HG02870 (cell line): ENCODE measurements around the gene PANX1.

Experiments
- ATAC-seq: cut with Tn5 transposase; IDR thresholded peaks from one replicate; pipeline ENCODE4 v1.9.1; 2021; ENCODE audit warnings: mild to moderate bottlenecking, moderate library complexity; ENCODE audit not compliant: unreplicated experiment

The PANX1 gene

DNA sequence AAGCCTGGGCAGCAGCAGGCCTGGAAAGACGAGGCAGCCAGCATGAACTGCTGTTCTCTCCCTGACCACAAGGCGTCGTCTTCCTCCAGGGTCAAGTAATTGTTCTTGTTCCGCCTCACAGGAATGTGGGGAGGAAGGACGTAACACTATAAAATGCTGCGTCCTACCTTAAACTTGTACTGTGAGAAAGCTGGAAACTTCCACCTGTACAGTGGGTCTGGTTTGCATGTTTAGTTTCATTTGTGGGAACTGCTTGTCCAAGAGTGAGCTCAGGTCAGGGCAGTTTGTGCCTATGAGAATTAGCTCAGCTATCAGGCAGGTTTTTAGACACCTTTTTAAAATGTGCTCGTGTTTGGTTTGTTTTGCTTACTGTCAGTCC, 55.2 kb downstream of the PANX1 start:
- peak; percentile 81 for ATAC-seq

DNA sequence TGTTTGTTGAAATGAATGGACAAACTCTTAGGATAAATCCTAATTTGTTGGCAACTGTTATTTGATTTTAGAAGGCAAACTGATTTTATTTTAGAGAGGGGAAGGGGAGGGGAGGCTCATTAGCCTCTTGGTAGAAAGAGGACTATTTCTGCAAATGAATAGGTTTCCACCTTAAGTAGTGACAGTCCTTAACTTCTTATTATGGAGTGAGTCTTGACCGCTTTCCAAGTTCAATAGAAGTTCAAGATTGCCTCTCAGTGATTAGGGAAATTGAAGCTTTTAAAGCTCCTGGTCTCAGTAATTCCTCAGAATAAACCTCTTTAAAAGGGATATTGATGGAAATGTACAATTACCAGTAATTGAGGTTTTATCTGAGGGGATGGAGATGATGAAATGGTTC, 55.7 kb downstream of the PANX1 start:
- no peak for ATAC-seq

DNA sequence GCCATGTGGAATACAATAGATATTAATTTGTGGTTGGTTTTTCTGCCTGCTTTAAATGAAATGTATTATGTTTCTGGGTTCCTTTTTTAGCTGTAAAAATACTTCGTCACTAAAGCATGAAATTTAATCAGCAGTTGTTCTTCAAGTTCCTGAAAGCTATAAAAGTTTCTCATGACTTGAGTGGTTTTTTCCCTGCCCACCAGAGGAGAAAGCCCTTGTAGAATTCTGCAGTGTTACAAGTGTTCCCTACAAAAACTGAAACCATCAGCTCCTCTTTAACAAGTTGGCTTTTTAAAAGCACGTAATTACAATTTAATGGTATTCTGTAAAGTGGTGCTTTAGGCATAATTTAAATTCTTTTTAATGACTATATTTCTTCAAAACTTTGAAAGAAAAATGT, 56.2 kb downstream of the PANX1 start:
- ATAC-seq = no peak

DNA sequence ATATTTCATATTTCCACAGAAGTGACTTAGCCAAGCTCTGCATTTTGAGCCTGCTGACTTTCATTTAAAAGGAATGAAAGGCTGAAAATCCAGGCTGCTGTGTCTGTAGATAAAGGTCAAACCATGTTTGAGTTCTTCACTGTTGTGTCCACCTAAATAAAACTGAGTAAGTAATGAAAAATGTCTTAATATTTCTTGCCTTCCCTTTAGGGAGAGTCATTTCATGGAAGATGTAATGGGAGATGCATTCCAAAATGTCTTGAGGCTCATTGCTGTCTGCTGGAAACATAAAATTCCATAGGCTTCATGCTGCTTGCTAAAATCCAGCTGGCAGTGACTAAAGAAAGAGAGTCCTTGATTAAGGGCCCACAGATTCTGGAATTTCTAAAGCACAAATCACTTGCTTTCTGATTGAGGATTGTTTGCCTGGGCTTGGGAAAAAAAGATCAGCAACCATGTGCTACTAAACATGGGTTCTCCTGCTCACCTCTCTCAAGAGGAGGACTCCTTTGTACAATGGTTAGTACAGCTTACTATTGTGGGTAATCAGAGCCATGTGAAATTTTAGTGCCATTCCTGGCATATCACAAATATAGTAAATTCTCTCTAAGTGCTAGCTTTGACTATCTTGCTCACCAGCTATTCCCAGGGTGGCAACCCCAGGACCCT, 56.9 kb downstream of the PANX1 start:
- ATAC-seq = no peak

DNA sequence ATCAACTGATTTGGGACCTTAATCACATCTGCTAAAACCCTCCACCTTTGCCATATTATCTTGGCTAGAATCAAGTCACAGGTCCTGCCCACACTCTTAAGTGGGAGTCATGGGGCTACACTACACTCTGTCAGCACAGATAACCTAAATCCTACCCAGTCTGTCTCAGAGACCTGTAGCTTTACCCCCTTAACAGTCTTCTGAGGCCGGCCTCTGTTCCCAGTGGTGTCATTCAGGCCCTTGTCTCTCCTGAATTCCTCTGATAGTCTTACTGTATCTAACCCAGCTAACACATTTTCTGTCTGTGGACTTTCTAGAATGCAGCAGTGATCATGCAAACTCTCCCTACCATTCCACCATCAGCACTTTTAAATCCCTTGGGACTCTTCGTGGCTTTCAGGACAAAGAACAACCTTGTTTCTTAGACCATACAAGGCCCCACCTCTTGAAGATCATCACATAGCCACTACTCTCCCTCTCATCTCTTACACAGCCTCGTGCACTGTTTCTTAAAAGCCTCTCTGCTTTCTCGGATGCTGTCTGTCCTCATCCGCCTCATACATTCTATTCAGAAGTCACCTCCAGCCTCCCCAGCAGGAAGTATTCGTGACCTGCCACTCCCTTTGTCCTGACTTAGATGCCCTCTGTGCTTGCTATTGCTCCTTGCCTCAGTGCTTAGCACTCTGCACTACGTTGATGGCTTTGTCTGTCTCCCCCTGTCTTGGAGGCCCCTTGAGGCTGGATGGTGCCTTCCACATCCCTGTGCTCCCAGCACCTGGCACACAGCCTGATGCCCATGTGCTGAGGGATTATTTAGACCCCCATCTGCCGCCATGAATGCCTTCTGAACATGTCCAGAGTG, 57.9 kb downstream of the PANX1 start:
- ATAC-seq = no peak

DNA sequence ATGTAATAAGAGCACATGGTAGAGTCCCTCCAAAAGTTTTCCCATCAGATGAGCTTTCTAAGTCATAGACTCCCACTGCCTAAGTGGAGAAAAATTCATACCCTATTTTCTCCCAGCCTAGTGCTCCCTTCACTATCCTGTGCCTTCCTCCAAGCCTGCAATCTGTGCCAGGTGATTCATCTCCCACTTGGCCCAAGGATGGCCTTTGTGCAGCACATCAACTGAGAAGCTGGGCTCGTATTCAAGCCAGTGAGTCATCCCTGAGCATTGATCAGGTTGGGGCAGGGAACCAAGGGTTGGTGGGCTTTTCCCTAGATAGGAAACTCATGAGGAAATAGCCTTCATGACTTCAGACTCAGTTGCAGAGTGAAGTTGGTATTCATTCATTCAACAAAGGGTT, 64.6 kb downstream of the PANX1 start:
- no peak for ATAC-seq

DNA sequence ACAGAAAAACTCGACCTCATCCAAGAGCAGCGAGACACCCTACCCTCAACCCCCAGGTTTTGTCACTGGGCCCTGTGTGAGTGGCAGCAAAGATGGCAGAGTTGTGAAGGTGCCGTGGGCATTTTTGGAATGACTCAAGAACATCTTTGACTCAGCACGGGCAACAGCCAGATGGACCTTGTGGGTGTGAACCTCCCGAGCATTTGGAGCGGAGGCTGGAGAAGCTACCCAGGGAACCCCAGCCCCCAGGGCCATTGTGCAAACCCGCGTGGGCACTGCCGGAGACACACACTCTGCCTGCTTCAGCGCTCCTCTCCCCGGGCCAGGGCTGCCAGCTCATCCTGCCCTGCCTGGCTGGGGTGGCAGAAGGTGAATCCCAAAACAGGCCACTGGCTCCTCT, 66.1 kb downstream of the PANX1 start:
- ATAC-seq = no peak

DNA sequence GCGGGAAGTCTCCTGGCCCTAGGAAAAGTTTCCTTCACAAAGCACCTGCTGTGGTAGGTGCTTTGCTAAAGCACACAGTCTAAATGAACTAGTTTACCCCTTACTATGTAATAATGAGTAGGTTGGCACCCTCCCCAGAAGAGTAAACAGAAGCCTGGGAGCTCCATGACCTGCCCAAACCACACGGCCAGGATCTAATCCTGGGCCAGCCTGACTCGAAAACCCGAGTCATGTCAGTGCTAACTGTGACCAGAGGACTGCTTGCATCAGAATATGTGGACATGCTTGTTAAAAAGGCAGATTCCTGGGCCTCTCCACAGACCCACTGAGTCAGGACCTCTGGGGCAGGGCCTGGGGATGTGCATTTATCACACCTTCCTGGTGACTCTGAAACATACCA, 67.7 kb downstream of the PANX1 start:
- no peak for ATAC-seq

DNA sequence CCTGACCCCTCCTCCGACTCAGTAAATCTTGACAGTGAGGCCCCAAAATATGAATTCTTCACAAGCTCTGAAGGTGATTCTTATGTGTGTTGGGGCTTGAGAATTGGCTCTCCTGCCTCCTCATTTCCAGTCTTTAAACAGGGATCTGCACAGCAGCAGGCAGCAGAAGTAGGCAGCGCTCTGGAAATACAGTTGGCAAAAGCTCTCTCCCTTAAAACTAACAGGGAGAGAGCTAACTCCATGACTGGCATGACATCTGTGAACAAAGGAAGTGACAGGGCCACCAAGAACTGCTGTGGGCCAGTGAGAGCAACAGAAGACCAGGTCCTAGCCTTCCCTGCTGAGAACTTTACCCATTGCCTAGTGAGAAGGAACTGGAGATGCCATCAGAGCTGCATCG, 70.1 kb downstream of the PANX1 start:
- no peak for ATAC-seq

DNA sequence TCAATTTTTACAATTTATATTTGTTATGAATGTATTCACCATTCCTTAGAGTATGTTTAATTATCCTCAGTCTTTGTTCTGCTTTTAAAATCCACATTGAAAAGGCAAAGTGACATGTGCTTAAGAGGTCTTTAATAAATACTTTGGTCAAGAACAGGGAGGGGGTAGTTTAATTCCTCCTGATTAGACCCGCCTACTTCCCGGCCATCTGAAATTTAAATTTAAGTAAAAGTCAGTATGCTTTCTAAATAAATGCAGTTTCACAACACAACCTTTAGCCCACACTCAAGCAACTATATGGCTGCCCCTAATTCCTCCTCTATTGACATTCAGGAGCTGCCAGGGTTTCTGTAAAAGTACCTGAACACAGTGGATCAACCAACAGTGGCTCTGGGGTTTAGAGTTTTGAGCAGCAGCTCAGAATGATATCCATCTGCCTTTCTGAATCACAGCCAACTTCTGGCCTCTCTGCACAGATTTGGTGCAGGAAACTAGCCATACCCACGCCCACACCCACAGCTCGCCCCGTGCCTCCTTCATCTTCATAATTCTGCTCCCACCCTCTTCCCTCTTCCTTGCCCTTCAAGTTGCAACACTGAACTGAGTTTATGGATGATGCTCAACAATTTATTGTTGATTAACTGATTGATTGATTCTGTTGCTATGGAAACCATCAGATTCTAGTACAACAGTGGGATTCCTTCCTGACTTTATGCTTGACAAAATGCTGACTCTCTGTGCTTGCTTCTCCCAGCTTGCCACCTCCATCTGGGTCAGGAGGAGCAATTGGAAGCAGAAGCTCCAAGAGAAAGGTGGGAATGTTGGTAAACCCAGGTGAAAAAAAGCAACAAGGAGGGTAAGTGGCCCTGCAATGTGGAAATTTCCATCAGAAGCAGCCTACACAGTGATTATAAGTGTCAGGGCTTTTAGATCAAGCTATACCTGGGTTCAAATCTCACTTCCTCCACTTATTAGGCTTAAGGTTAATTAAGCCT, 70.8 kb downstream of the PANX1 start:
- ATAC-seq = no peak

DNA sequence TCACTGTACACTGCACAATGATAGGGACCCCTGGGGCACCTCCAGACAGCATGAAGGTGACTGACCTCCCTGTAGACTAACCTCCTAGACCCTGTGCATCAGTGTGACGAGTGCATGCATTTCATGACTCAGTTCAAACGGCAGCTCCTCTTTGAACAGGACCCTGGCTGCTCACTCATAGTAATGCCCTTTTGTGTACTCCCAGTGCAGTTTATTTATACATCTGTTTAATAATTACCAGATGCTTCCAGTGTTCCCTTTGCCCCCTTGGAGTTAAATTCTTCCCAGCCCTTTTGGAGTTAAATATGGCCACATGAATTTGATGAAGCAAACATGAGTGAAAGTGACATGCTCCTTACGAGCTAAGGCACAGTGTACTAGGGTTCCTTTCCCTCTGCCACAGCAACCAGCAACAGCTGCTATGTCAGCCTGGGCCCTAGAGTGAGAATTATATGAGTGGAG, 72.4 kb downstream of the PANX1 start:
- no peak for ATAC-seq

DNA sequence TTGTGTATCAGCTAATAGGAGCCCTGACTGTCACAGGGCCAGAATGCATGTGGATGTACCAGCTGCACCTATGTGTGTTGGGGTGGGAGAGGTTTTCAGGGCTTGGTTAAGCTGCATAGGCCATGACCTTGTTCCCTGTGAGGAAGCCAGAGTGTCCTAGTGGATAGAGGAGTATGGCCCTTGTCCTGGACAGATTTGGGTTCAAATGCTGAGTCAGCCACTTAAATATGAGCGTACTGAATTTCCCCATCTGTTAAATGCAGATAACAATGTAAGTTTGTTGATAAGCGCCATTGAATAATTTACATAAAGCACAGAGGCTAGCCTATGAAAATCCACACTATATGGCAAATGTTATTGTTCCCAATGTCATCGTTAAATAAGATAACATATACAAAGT, 74.4 kb downstream of the PANX1 start:
- ATAC-seq = no peak

DNA sequence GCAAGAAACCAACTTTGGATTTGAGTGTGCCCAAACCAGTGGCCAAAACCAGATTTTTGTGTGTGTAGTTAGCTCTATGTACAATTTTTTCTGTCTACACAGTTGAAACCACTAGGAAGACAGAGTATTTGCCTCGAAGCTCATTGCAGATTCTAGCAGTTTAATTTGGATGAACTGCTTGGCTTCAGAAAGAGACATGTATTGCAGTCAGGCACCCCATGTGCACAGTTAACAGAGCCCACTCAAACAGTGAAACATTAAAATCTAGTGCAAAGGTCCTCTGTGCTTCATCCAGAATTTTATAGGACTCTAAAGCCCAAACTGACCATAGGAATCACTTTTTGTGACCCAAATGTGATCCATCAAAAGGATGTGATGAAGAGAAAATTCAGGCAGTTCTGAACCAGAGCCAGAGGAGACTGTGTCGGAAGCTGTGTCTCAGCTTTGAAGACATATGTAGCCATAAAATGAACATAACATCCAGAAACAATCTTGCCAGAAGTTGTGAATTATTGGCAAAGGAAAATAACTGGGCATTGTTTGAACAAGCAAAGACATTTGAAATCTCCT, 82.7 kb downstream of the PANX1 start:
- ATAC-seq = no peak

DNA sequence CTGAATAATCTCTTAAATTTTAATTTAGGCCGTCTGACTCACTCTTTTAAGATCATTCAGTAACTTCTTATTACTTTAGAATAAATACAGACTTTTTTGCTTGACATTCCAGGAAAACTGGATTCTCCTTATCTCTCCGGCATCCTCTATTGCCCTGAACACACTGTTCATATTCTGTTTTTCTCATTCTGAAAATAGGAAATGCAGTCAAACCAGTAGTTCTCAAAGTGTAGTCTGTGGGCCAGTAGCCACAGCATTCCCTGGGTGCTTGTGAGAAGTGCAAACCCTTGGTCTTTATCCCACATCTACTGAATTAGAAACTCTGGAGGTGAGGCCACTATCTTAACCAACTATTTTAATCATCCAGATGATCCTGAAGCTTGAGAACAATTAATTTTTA, 84.3 kb downstream of the PANX1 start:
- ATAC-seq = no peak

DNA sequence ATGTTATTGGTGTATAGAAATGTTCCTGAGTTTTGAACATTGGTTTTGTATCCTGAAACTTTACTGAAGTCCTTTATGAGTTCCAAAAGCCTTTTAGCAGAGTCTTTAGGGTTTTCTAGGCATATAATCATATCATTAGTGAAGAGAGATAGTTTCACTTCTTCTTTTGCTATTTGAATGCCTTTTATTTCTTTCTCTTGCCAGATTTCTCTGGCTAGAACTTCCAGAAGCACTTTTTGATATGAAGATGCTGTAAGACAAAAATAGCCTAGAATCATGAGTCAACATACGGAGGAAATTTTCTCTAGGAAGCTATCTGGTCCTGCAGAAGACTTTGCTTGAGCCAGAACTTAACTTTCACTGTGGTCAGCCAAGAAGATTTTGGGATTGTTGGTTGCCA, 89.1 kb downstream of the PANX1 start:
- no peak for ATAC-seq

DNA sequence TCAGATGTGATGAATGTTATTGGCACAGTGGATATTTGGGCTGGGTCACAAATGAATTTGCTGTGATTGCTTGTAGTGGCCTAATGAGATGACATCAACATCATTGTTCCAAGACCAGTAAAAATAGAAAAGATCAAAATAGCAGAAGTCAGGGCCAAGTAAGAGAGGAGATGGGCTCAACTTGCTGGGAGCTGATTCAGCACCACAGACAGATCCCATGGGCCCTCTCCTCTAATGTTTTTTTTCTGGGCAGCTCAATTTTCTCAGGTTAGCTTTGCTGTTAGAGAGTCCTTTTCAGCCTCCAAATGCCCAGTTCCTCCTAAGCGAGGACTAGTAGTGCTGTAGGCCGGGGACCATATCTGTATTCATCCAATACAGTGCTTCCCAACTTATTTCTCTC, 89.7 kb downstream of the PANX1 start:
- ATAC-seq = no peak

DNA sequence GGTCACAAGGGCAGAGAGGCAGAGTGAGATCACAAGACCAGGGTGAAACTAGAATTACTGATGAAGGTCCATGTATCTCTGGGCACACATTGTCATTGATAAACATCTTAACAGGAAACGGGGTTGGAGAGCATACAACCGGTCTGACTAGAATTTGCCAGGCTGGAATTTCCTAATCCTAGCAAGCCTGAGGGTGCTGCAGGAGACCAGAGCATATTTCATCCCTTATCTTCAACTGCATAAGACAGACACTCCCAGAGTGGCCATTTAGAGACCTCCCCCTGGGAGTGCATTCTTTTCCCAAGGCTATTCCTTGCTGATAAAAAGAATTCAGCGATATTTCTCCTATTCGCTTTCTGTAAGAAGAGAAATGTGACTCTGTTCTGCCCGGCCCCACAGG, 91.1 kb downstream of the PANX1 start:
- ATAC-seq = no peak

DNA sequence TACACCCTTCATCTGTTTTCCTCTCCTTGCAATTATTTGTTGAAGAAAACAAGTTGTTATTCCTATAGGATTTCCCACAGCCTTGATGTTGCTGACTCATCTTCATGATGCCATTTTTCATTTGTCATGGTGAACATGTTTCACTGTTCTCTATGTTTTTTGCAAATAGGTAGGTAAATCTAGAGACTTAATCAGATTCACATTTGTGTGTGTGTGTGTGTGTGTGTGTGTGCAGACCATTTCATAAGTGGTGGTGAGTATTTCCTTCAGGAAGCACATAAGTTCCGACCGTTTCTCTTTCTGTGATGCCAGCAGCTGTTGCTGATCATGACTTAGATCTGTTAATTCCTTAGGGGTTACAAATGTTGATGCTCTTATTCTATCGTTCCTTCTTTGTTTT, 95.4 kb downstream of the PANX1 start:
- ATAC-seq = no peak
